A549 (cell line): ENCODE results near the gene BCAS3. TPM values are rescaled to one million over a fixed set of nuclear protein-coding genes. Genes with fewer than 3 reads are reported as not detected.

ENCODE experiments used
- ATAC-seq, 2 experiments: fragments of 200-7000 bp in 1 of 2; fragments of >200 bp in 1 of 2; cut with Nextera tagmentation in 1 of 2; cut with Tn5 transposase in 1 of 2; 3 replicates each; pipeline versions ENCODE4 v1.8.0 to v1.9.1; 2018 to 2020; ENCODE audit warnings: mild to moderate bottlenecking in 1 of 2, moderate library complexity in 1 of 2
- CTCF ChIA-PET: fragments of 300-600 bp; sonication (Branson Sonifier 250); formaldehyde crosslinking; extraction: SDS; loops from one replicate; lab custom pipeline; 2021; ENCODE audit warnings: antibody characterized with exemption, inconsistent platforms; lab: Yijun Ruan, JAX
- POLR2A ChIA-PET: fragments of 350-600 bp; formaldehyde crosslinking; extraction: SDS; loops from one replicate; lab custom pipeline; 2021; ENCODE audit warnings: antibody characterized with exemption, inconsistent platforms; lab: Yijun Ruan, JAX
- DNase-seq, 2 experiments: peaks; one replicate each; pipeline versions ENCODE4 v3.0.0 to v3.0.0-alpha.2; 2011 to 2016; ENCODE audit warnings: low read depth in 1 of 2, low spot score in 1 of 2
- FAIRE-seq: peaks from 2 replicates; lab custom pipeline; 2011; peaks lifted over from hg19 to GRCh38; lab: Jason Lieb, UNC
- H3K27ac ChIP-seq, 2 experiments: fragments of >200 bp; sonication (Bioruptor Twin); formaldehyde crosslinking; 3 replicates each; pipeline ENCODE4 v1.5.1; 2016 to 2017
- H3K4me1 ChIP-seq: fragments of >200 bp; sonication (Bioruptor Twin); formaldehyde crosslinking; 3 replicates; pipeline ENCODE4 v1.6.1; 2016
- H3K4me2 ChIP-seq: fragments of >200 bp; sonication (Bioruptor Twin); formaldehyde crosslinking; 3 replicates; pipeline ENCODE4 v1.6.1; 2016
- H3K4me3 ChIP-seq: fragments of >200 bp; sonication (Bioruptor Twin); formaldehyde crosslinking; 3 replicates; pipeline ENCODE4 v1.5.1; 2016
- H3K9me3 ChIP-seq: fragments of >200 bp; sonication (Bioruptor Twin); formaldehyde crosslinking; 3 replicates; pipeline ENCODE4 v1.6.1; 2016
- BHLHE40 ChIP-seq: IDR thresholded peaks from 2 replicates; pipeline ENCODE4 v1.6.1; 2012; ENCODE audit warnings: low read depth, low read length, inconsistent platforms
- CBX2 ChIP-seq: fragments of 200-600 bp; sonication (generic); IDR thresholded peaks from 2 replicates; pipeline ENCODE4 v1.6.1; 2016; ENCODE audit warnings: low read depth, mild to moderate bottlenecking, borderline replicate concordance
- CEBPB ChIP-seq, 2 experiments: fragments of >200 bp in 1 of 2; sonication (Bioruptor Twin) in 1 of 2; formaldehyde crosslinking in 1 of 2; IDR thresholded peaks; 2 replicates each; pipeline ENCODE4 v1.6.1; 2012 to 2016
- ESRRA ChIP-seq: fragments of 150-350 bp; IDR thresholded peaks from 2 replicates; pipeline ENCODE4 v1.6.1; 2014; ENCODE audit warnings: mild to moderate bottlenecking, low read length, borderline replicate concordance
- FOSL2 ChIP-seq, 2 experiments: fragments of 450-650 bp in 1 of 2; fragments of >200 bp in 1 of 2; sonication (Bioruptor Twin) in 1 of 2; formaldehyde crosslinking; IDR thresholded peaks; 2 replicates each; pipeline versions ENCODE4 v1.5.0 to v1.6.1; 2016 to 2020; ENCODE audit warnings: mild to moderate bottlenecking in 1 of 2, moderate library complexity in 1 of 2
- GATA3 ChIP-seq: IDR thresholded peaks from 2 replicates; pipeline ENCODE4 v1.6.1; 2012; ENCODE audit warnings: borderline replicate concordance
- HDAC2 ChIP-seq: fragments of 200-600 bp; sonication (generic); IDR thresholded peaks from 2 replicates; pipeline ENCODE4 v1.6.1; 2016
- HEYL ChIP-seq: fragments of 250-450 bp; sonication (Bioruptor Pico); IDR thresholded peaks from 2 replicates; pipeline ENCODE4 v1.8.0; 2021; ENCODE audit warnings: mild to moderate bottlenecking, moderate library complexity
- HMGXB4 ChIP-seq: fragments of 250-450 bp; sonication (Bioruptor Pico); IDR thresholded peaks from 2 replicates; pipeline ENCODE4 v1.5.0; 2021; ENCODE audit warnings: mild to moderate bottlenecking, moderate library complexity, borderline replicate concordance
- HOXB13 ChIP-seq: fragments of 250-450 bp; sonication (Bioruptor Pico); IDR thresholded peaks from 2 replicates; pipeline ENCODE4 v1.5.0; 2020; ENCODE audit warnings: low read depth, mild to moderate bottlenecking, moderate library complexity
- KDM1A ChIP-seq: fragments of 200-600 bp; sonication (generic); IDR thresholded peaks from 2 replicates; pipeline ENCODE4 v1.6.1; 2016; ENCODE audit warnings: low read depth, mild to moderate bottlenecking
- MAFK ChIP-seq: fragments of 450-650 bp; IDR thresholded peaks from 2 replicates; pipeline ENCODE4 v1.6.1; 2014; ENCODE audit not compliant: partially characterized antibody
- MAZ ChIP-seq: fragments of 150-350 bp; IDR thresholded peaks from 2 replicates; pipeline ENCODE4 v1.6.1; 2014; ENCODE audit warnings: antibody characterized with exemption, low read depth, low read length, borderline replicate concordance
- MYC ChIP-seq: IDR thresholded peaks from 2 replicates; pipeline ENCODE4 v1.6.1; 2012; ENCODE audit warnings: mild to moderate bottlenecking, inconsistent platforms, low read length, improper control_type of control experiment, borderline replicate concordance
- RNF2 ChIP-seq: fragments of 200-600 bp; sonication (generic); IDR thresholded peaks from 2 replicates; pipeline ENCODE4 v1.6.1; 2016; ENCODE audit warnings: low read depth, mild to moderate bottlenecking, antibody characterized with exemption, moderate library complexity, borderline replicate concordance
- SREBF2 ChIP-seq: fragments of 450-650 bp; IDR thresholded peaks from 2 replicates; pipeline ENCODE4 v1.6.1; 2014; ENCODE audit warnings: mild to moderate bottlenecking, moderate library complexity
- ZNF302 ChIP-seq: fragments of 250-450 bp; sonication (Bioruptor Pico); IDR thresholded peaks from 2 replicates; pipeline ENCODE4 v1.9.0; 2021; ENCODE audit warnings: inconsistent platforms, mild to moderate bottlenecking, moderate library complexity
- WGBS: methylation state at CpG from one replicate; pipeline ENCODE4 v1.1.6; 2017; ENCODE audit errors: missing lambda C conversion rate; 5-methylcytosine and 5-hydroxymethylcytosine counted together
- polyA plus RNA-seq, 4 experiments: library from polyadenylated mRNA; depleted of rRNA in 3 of 4; stranded (reverse); fragments of >200 nt; fragmentation: RNase III in 1 of 4; extraction: RNeasy Plus Mini Kit Qiagen cat#74134 plus additional on column Dnase treatment in 1 of 4; gene quantifications; 2 replicates in 3 of 4; 3 replicates in 1 of 4; pipeline ENCODE4 v1.2.3, GENCODE V29; 2011 to 2017
- TF ChIP-seq, protein P1 (sequence below): fragments of 250-450 bp; sonication (Bioruptor Pico); IDR thresholded peaks from 2 replicates; pipeline ENCODE4 v1.5.0; 2020; ENCODE audit warnings: low read depth, mild to moderate bottlenecking, moderate library complexity
- TF ChIP-seq, protein P2 (sequence below): fragments of >200 bp; sonication (Bioruptor Twin); formaldehyde crosslinking; IDR thresholded peaks from 3 replicates; pipeline ENCODE4 v1.6.1; 2016
- TF ChIP-seq, protein P3 (sequence below): IDR thresholded peaks from 2 replicates; pipeline ENCODE4 v1.6.1; 2012; ENCODE audit warnings: low read depth, borderline replicate concordance
- TF ChIP-seq, protein P4 (sequence below): fragments of >200 bp; sonication (Bioruptor Twin); formaldehyde crosslinking; IDR thresholded peaks from 2 replicates; pipeline ENCODE4 v1.6.1; 2016

BCAS3 gene
- polyA plus RNA-seq, 2 of the 4 experiments (the other 2 are of a cell fraction), result 14.7 to 43.4 TPM

DNA sequence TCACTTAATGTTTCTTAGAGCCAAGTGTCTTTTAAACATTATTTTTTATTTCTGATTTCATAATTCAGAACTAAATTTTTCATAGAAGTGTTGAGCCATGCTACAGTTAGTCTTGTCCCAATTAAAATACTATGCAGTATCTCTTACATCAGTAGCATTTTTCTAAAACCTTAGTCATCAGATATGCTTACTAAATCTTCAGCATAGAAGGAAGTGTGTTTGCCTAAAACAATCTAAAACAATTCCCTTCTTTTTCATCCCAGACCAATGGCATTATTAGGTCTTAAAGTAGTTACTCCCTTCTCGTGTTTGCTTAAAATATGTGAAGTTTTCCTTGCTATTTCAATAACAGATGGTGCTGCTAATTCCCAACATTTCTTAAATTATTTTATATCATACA lies 13.6 kb upstream of the BCAS3 start:
- no peak for FAIRE-seq
- ChIA-PET CTCF (no interaction called here), POLR2A (no interaction called here)
- H3K9me3 ChIP-seq, result no peaks in the 10 kb centered on the region
- H3K4me3 ChIP-seq, result no peak overlapping the region
- WGBS, result 79% methylated on average over 1 of the region's 1 CpG
- DNase-seq, result no peak
- H3K27ac ChIP-seq, result no peak overlapping the region
- H3K4me1 ChIP-seq, result no peaks in the 10 kb centered on the region
- no peak overlapping the region for H3K4me2 ChIP-seq
- no peak for ATAC-seq
- TF ChIP-seq HMGXB4 (CRISPR knock-in tag), result no peak
- TF ChIP-seq CEBPB (IDR thresholded peaks at IDR 0.05), result no peak
- no peak for TF ChIP-seq HOXB13 (CRISPR knock-in tag)
- no peak for TF ChIP-seq CBX2
- TF ChIP-seq BHLHE40, result no peak

- H3K9me3 ChIP-seq, result no peaks in the 10 kb centered on the region
- CTCF ChIA-PET, result interaction anchor here (1.3 to 1.9 kb wide), 2 partner anchors 9 to 55 kb away, joined by 3 to 7 read pairs; no protein-coding TSS in a partner anchor
- no peak for TF ChIP-seq FOSL2 (IDR thresholded peaks at IDR 0.05)
- TF ChIP-seq FOSL2 (CRISPR knock-in tag; IDR thresholded peaks at IDR 0.05), result no peak
- no peak for TF ChIP-seq MAFK
- TF ChIP-seq HEYL (CRISPR knock-in tag), result no peak
- TF ChIP-seq, protein P1, sequence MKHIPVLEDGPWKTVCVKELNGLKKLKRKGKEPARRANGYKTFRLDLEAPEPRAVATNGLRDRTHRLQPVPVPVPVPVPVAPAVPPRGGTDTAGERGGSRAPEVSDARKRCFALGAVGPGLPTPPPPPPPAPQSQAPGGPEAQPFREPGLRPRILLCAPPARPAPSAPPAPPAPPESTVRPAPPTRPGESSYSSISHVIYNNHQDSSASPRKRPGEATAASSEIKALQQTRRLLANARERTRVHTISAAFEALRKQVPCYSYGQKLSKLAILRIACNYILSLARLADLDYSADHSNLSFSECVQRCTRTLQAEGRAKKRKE (CRISPR knock-in tag), result no peak
- TF ChIP-seq, protein P2, sequence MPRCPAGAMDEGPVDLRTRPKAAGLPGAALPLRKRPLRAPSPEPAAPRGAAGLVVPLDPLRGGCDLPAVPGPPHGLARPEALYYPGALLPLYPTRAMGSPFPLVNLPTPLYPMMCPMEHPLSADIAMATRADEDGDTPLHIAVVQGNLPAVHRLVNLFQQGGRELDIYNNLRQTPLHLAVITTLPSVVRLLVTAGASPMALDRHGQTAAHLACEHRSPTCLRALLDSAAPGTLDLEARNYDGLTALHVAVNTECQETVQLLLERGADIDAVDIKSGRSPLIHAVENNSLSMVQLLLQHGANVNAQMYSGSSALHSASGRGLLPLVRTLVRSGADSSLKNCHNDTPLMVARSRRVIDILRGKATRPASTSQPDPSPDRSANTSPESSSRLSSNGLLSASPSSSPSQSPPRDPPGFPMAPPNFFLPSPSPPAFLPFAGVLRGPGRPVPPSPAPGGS, result no peak
- no peak for TF ChIP-seq ESRRA
- no peak for TF ChIP-seq KDM1A
- TF ChIP-seq MAZ, result no peak
- TF ChIP-seq, protein P3, sequence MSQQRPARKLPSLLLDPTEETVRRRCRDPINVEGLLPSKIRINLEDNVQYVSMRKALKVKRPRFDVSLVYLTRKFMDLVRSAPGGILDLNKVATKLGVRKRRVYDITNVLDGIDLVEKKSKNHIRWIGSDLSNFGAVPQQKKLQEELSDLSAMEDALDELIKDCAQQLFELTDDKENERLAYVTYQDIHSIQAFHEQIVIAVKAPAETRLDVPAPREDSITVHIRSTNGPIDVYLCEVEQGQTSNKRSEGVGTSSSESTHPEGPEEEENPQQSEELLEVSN, result no peak
- TF ChIP-seq HDAC2, result no peak
- TF ChIP-seq ZNF302 (CRISPR knock-in tag), result no peak
- no peak for TF ChIP-seq GATA3
- TF ChIP-seq, protein P4, sequence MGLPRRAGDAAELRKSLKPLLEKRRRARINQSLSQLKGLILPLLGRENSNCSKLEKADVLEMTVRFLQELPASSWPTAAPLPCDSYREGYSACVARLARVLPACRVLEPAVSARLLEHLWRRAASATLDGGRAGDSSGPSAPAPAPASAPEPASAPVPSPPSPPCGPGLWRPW, result no peak
- no peak for TF ChIP-seq SREBF2
- no peak for TF ChIP-seq RNF2
- no peak for TF ChIP-seq MYC
- POLR2A ChIA-PET, result no interaction called here
- 93% methylated on average over 5 of the region's 5 CpGs for WGBS
- FAIRE-seq (no peak), DNase-seq (no peak), ATAC-seq (no peak)
- H3K4me1 ChIP-seq, result no peaks in the 10 kb centered on the region
- H3K4me3 ChIP-seq, result no peak overlapping the region
- H3K4me2 ChIP-seq, result no peak overlapping the region
- H3K27ac ChIP-seq, result no peak overlapping the region
Observed at GRCh38 chr17:60665602-60666001, 12.0 kb upstream of the BCAS3 start.
